HG03025 (cell line): ENCODE measurements around the gene LIMA1.
"Not testable (repeated sequence)": the region's sequence is repeated elsewhere in the genome, so short reads cannot be mapped to it uniquely, and the experiment has no call there.

Experiments
- ATAC-seq: cut with Tn5 transposase; IDR thresholded peaks from one replicate; pipeline ENCODE4 v1.9.1; 2021; ENCODE audit warnings: mild to moderate bottlenecking, moderate library complexity; ENCODE audit not compliant: unreplicated experiment, low FRiP score

The LIMA1 gene

GRCh38 chr12:50221228-50222008, 61.9 kb downstream of the LIMA1 start:
- ATAC-seq: no peak

GRCh38 chr12:50220363-50220995, 62.8 kb downstream of the LIMA1 start:
- ATAC-seq: no peak

GRCh38 chr12:50219544-50219943, 63.8 kb downstream of the LIMA1 start:
- no peak for ATAC-seq

- ATAC-seq: not testable (repeated sequence)
These were observed 64.3 kb downstream of the LIMA1 start for GRCh38 chr12:50219001-50219400.

GRCh38 chr12:50218386-50218785, 64.9 kb downstream of the LIMA1 start:
- ATAC-seq: no peak

GRCh38 chr12:50217202-50217601, 66.1 kb downstream of the LIMA1 start:
- no peak for ATAC-seq

- no peak for ATAC-seq
These were observed 68.3 kb downstream of the LIMA1 start for GRCh38 chr12:50215033-50215432.

GRCh38 chr12:50214018-50214417, 69.3 kb downstream of the LIMA1 start:
- ATAC-seq: no peak

GRCh38 chr12:50213439-50213838, 69.9 kb downstream of the LIMA1 start:
- no peak for ATAC-seq

GRCh38 chr12:50212071-50212467, 71.3 kb downstream of the LIMA1 start:
- no peak for ATAC-seq

GRCh38 chr12:50211392-50212070, 71.8 kb downstream of the LIMA1 start:
- ATAC-seq: no peak

GRCh38 chr12:50207424-50207823, 75.9 kb downstream of the LIMA1 start:
- no peak for ATAC-seq

GRCh38 chr12:50205648-50206047, 77.7 kb downstream of the LIMA1 start:
- no peak for ATAC-seq

GRCh38 chr12:50203691-50204090, 79.6 kb downstream of the LIMA1 start:
- ATAC-seq: no peak

GRCh38 chr12:50201987-50202521, 81.3 kb downstream of the LIMA1 start:
- no peak for ATAC-seq

- ATAC-seq: no peak
These were observed 82.6 kb downstream of the LIMA1 start for GRCh38 chr12:50200552-50201273.

GRCh38 chr12:50198829-50199228, 84.5 kb downstream of the LIMA1 start:
- no peak for ATAC-seq

GRCh38 chr12:50197297-50197727, 86.0 kb downstream of the LIMA1 start:
- no peak for ATAC-seq

- no peak for ATAC-seq
These were observed 86.8 kb downstream of the LIMA1 start for GRCh38 chr12:50196537-50196936.

GRCh38 chr12:50195832-50196231, 87.5 kb downstream of the LIMA1 start:
- no peak for ATAC-seq

GRCh38 chr12:50192908-50193307, 90.4 kb downstream of the LIMA1 start:
- no peak for ATAC-seq
